ENCODE measurements around the gene MRPL20.
A peak's percentile ranks its signal among the peaks of the same experiment; 100 is the strongest.
"Not testable (repeated sequence)": the region's sequence is repeated elsewhere in the genome, so short reads cannot be mapped to it uniquely, and the experiment has no call there.

Gene MRPL20

GRCh38 chr1:1406821-1407635 is at the start of gene MRPL20:
MRPL20 (minus strand) TSS chr1:1407293; CDS start chr1:1407217, 76 bp downstream.
- no peak for TF ChIP-seq CTCF (conservative IDR thresholded peaks at IDR 0.05; ENCODE audit: low read depth)
- ChIA-PET POLR2A (ENCODE audit: low non-redundant PET) (interaction anchor here (0.6 to 1.6 kb wide), 6 partner anchors 8 to 56 kb away, joined by 3 to 6 read pairs (median 4); partner anchors contain the start of gene CCNL2), CTCF (interaction anchor here (0.6 to 3.0 kb wide), 5 partner anchors 13 to 499 kb away, joined by 3 to 15 read pairs (median 3); partner anchors contain the start of gene ANKRD65)
- peak within 1 kb of the TSS; percentile 82 for H3K27ac ChIP-seq
- peak; percentile 89 for DNase-seq (ENCODE audit: low spot score)

GRCh38 chr1:1456683-1457255 is 49.7 kb upstream of the MRPL20 start:
- H3K27ac ChIP-seq; DNase-seq (ENCODE audit: low spot score); POLR2A ChIA-PET (ENCODE audit: low non-redundant PET): not testable (repeated sequence)
- CTCF ChIA-PET: interaction anchor here (0.6 kb wide), 1 partner anchor 48 kb away, joined by 3 read pairs; no protein-coding TSS in a partner anchor

- DNase-seq (ENCODE audit: low spot score); H3K27ac ChIP-seq; POLR2A ChIA-PET (ENCODE audit: low non-redundant PET): not testable (repeated sequence)
- CTCF ChIA-PET: interaction anchor here (0.6 kb wide), 1 partner anchor 48 kb away, joined by 3 read pairs; no protein-coding TSS in a partner anchor
These were observed 48.8 kb upstream of the MRPL20 start for GRCh38 chr1:1455934-1456333.

- TF ChIP-seq CTCF (conservative IDR thresholded peaks at IDR 0.05; ENCODE audit: low read depth): no peak
- ChIA-PET CTCF (interaction anchor here (0.6 to 0.7 kb wide), 2 partner anchors 32 to 49 kb away, joined by 3 read pairs; no protein-coding TSS in a partner anchor), POLR2A (ENCODE audit: low non-redundant PET) (interaction anchor here (0.6 kb wide), 1 partner anchor 12 kb away, joined by 3 read pairs; no protein-coding TSS in a partner anchor)
- H3K27ac ChIP-seq: no peak overlapping the region
- DNase-seq (ENCODE audit: low spot score): no peak
These were observed 48.3 kb upstream of the MRPL20 start for GRCh38 chr1:1455366-1455884.

- DNase-seq (ENCODE audit: low spot score); H3K27ac ChIP-seq; CTCF ChIA-PET: not testable (repeated sequence)
- POLR2A ChIA-PET (ENCODE audit: low non-redundant PET): interaction anchor here (0.6 kb wide), 1 partner anchor 11 kb away, joined by 3 read pairs; no protein-coding TSS in a partner anchor
These were observed 47.4 kb upstream of the MRPL20 start for GRCh38 chr1:1454286-1455056.

GRCh38 chr1:1452882-1453281 is 45.8 kb upstream of the MRPL20 start:
- no peak for DNase-seq (ENCODE audit: low spot score)
- H3K27ac ChIP-seq: 0 out of 2 replicates have a peak overlapping the region, but pooled peaks have one; percentile 11
- no peak for TF ChIP-seq CTCF (conservative IDR thresholded peaks at IDR 0.05; ENCODE audit: low read depth)
- ChIA-PET POLR2A (ENCODE audit: low non-redundant PET) (no interaction called here), CTCF (no interaction called here)

GRCh38 chr1:1452365-1452739 is 45.3 kb upstream of the MRPL20 start:
- DNase-seq (ENCODE audit: low spot score); POLR2A ChIA-PET (ENCODE audit: low non-redundant PET); CTCF ChIA-PET: not testable (repeated sequence)
- H3K27ac ChIP-seq: peak overlapping the region; percentile 11; the same call in 1 of the 2 replicates

GRCh38 chr1:1451696-1452364 is 44.7 kb upstream of the MRPL20 start:
- DNase-seq (ENCODE audit: low spot score): no peak
- H3K27ac ChIP-seq: peak overlapping the region; percentile 11; the same call in 1 of the 2 replicates
- no peak for TF ChIP-seq CTCF (conservative IDR thresholded peaks at IDR 0.05; ENCODE audit: low read depth)
- CTCF ChIA-PET: no interaction called here
- POLR2A ChIA-PET (ENCODE audit: low non-redundant PET): no interaction called here

- CTCF ChIA-PET: interaction anchor here (1.4 kb wide), 1 partner anchor 9 kb away, joined by 4 read pairs; no protein-coding TSS in a partner anchor
- H3K27ac ChIP-seq; DNase-seq (ENCODE audit: low spot score); POLR2A ChIA-PET (ENCODE audit: low non-redundant PET): not testable (repeated sequence)
These were observed 43.5 kb upstream of the MRPL20 start for GRCh38 chr1:1450616-1451015.

All from RWPE1 (cell line).